Psoas muscle (tissue), 8 donors: ENCODE measurements around the gene EPN1. TPM values are rescaled to one million over a fixed set of nuclear protein-coding genes. Genes with fewer than 3 reads are reported as not detected.
A peak's percentile ranks its signal among the peaks of the same experiment; 100 is the strongest.

Experiments
- ATAC-seq, 4 donors: fragments of 200-7000 bp; cut with Tn5 transposase; one replicate each; pipeline ENCODE4 v1.9.1; 2020; ENCODE audit warnings: moderate library complexity in 3 of 4, mild to moderate bottlenecking in 2 of 4
- DNase-seq, 2 donors: peaks; one replicate each; pipeline ENCODE4 v3.0.0-alpha.2; 2020
- H3K27ac ChIP-seq: fragments of 200-600 bp; one replicate; pipeline ENCODE4 v1.8.0; 2022
- H3K27me3 ChIP-seq, 3 donors: fragments of 200-600 bp in 1 of 3; one replicate each; pipeline versions ENCODE4 v1.6.1 to v1.8.0; 2013 to 2022; ENCODE audit warnings: low read length in 2 of 3, mild to moderate bottlenecking in 2 of 3, moderate library complexity in 1 of 3; ENCODE audit not compliant: insufficient read depth in 3 of 3
- H3K36me3 ChIP-seq, 2 donors: fragments of 200-600 bp in 1 of 2; one replicate each; pipeline versions ENCODE4 v1.6.1 to v1.8.0; 2013 to 2022; ENCODE audit warnings: low read depth in 1 of 2, mild to moderate bottlenecking in 1 of 2, moderate library complexity in 1 of 2; ENCODE audit not compliant: insufficient read depth in 1 of 2
- H3K4me1 ChIP-seq: fragments of 200-600 bp; one replicate; pipeline ENCODE4 v1.8.0; 2022
- H3K4me3 ChIP-seq: fragments of 200-600 bp; one replicate; pipeline ENCODE4 v1.8.0; 2022; ENCODE audit warnings: mild to moderate bottlenecking
- H3K9me3 ChIP-seq: fragments of 200-600 bp; one replicate; pipeline ENCODE4 v1.8.0; 2022
- WGBS, 3 donors: extraction: QIAGEN DNeasy Blood & Tissue Kit; methylation state at CpG; one replicate each; pipeline versions ENCODE4 v1.1.6 to v1.1.7; 2013; 5-methylcytosine and 5-hydroxymethylcytosine counted together
- intact Hi-C, 2 donors: fragments of 100-400 bp; cut with DNase I; formaldehyde crosslinking; loops; one replicate each; pipeline versions ENCODE4 v1.11.0 to v1.14.2; 2022
- polyA plus RNA-seq, 3 donors: library from polyadenylated mRNA; stranded (reverse); fragments of 200-250 nt; gene quantifications; one replicate each; pipeline ENCODE4 v1.2.3, GENCODE V29; 2013
- total RNA-seq, 4 donors: library from RNA; stranded (reverse); fragmentation: NEBNext Ultra II Directional in 2 of 4; extraction: Animal tissue kit (Norgen Biotek cat#: 25700) in 2 of 4; gene quantifications; one replicate each; pipeline versions ENCODE4 v1.2.1 to v1.2.4, GENCODE V29; 2021 to 2023
- TF ChIP-seq, protein P1 (sequence below): fragments of 200-600 bp; IDR thresholded peaks from one replicate; pipeline ENCODE4 v1.8.0; 2022; ENCODE audit warnings: antibody characterized with exemption
- donor health status: healthy with polysubstance abuse.
- donor health status: DM: no; HTN: no; CAD: no; lungs with moderate emphysema.
- donor health status: Bipolar disorder and iron deficiency.
- donor health status: healthy.
- donor health status: DM: yes; HTN: yes; CAD: no.
- donor health status: DM: no; HTN: no; CAD: no.
- donor health status: DM: no; HTN: no; CAD: no.
- donor health status: DM: yes; HTN: yes; CAD: no.

The EPN1 gene
- total and polyA plus RNA-seq, 7 donors: 113 to 211 (median 126) TPM

DNA sequence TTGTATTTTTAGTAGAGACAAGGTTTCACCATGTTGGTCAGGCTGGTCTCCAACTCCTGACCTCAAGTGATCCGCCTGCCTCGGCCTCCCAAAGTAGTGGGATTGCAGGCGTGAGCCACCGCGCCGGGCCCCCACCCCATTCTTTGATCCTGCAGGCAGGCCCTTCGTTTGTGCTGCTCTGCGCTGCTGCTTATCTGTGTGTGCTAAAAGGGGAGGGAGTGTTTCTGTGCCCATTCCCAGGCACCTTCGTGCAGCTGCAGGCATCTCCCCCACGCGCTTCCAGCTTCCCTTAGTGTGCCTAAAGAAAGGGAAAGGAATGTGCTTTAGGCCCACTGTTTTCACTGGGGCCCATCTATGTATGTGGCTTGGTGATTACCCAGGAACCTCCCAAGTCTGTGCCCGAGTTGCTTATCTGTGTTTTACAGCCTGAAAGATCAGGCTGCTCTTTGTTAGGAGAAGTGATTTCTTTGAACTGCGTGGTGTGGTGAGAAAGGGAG is 27.2 kb downstream of the EPN1 start:
- TF ChIP-seq, protein P1, sequence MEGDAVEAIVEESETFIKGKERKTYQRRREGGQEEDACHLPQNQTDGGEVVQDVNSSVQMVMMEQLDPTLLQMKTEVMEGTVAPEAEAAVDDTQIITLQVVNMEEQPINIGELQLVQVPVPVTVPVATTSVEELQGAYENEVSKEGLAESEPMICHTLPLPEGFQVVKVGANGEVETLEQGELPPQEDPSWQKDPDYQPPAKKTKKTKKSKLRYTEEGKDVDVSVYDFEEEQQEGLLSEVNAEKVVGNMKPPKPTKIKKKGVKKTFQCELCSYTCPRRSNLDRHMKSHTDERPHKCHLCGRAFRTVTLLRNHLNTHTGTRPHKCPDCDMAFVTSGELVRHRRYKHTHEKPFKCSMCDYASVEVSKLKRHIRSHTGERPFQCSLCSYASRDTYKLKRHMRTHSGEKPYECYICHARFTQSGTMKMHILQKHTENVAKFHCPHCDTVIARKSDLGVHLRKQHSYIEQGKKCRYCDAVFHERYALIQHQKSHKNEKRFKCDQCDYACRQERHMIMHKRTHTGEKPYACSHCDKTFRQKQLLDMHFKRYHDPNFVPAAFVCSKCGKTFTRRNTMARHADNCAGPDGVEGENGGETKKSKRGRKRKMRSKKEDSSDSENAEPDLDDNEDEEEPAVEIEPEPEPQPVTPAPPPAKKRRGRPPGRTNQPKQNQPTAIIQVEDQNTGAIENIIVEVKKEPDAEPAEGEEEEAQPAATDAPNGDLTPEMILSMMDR: no peak
- intact Hi-C loops: no loop called here
- no peaks in the 10 kb centered on the region for H3K4me1 ChIP-seq
- peaks cover 0 to 38% of the 10 kb centered on the region in 2 donors for H3K36me3 ChIP-seq
- no peak overlapping the region for H3K4me3 ChIP-seq
- DNase-seq: no peak
- 85 to 90% (median 85%) methylated on average over 13 of the region's 13 CpGs for WGBS, 3 donors
- H3K27me3 ChIP-seq: no peaks in the 10 kb centered on the region
- no peak for ATAC-seq
- H3K9me3 ChIP-seq: no peaks in the 10 kb centered on the region
- no peak overlapping the region for H3K27ac ChIP-seq

DNA sequence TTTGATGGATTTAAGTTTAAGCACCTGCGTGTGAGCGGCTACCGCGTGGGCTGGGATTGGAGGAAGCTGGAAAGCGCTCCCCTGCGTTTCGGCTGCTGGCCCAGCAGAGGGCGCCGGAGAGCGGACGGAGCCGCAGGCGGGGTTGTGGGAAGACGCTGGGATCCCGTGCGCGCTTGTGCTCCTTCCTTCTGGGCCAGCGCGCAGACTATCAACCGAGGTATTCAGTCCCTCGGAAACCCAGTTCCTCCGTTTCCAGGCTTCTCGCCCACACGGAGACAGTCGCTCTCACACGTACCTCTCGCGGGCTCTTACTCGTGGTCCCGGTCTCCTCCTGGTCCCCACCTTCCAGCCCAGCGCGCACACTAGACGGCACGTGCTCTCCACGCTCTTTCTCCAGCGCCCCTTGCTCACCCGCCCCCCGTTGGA is 28.8 kb downstream of the EPN1 start:
- no peak for DNase-seq

DNA sequence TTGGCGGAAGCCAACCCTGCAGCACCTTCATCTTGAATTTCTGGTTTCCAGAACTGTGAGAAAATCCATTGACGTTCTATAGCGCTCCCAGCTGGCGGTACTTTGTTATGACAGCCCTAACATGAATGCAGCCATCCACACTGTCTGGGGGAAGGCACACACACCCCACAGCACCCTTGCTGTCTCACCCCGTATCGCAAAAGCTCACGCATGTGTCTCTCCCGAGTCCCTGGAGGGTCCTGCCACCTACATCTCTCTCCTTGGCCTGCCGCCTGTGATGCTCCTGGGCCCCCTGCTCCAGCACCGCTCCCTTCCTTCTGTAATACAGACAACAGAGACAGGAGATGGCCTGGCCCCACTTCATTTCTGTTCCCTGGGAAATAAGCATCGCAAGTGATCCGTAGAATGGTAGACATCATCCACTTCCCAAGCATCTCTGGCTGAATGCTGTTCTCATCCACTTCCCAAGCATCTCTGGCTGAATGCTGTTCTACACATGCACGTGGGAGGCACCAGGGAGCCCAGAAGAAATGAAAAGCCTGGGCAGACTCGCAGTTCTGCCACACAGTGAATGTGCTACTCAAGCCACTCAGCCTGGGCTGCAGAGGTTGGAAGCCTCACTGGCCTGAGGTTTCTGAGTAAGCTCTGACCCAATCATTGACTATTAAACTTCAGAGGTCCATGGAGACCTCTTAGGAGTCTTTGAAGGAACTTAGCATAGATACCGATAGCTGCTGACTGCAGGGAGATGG is 29.6 kb downstream of the EPN1 start:
- Histone ChIP-seq H3K4me3 (no peak overlapping the region), H3K4me1 (no peaks in the 10 kb centered on the region), H3K27ac (no peak overlapping the region), H3K36me3 (peaks cover 0 to 20% of the 10 kb centered on the region in 2 donors), H3K9me3 (no peaks in the 10 kb centered on the region), H3K27me3 (no peaks in the 10 kb centered on the region)
- 88 to 91% (median 89%) methylated on average over 15 of the region's 15 CpGs for WGBS, 3 donors
- TF ChIP-seq, protein P1: no peak
- intact Hi-C loops: no loop called here
- no peak for DNase-seq
- peak in 1 of 4 donors; percentile 23 for ATAC-seq

More for the DNA sequence above, 28.8 kb downstream of the EPN1 start:
- H3K36me3 ChIP-seq: peaks cover 0 to 24% of the 10 kb centered on the region in 2 donors
- intact Hi-C loops: no loop called here
- H3K4me1 ChIP-seq: no peaks in the 10 kb centered on the region
- 35 to 39% (median 39%) methylated on average over 38 of the region's 38 CpGs for WGBS, 3 donors
- TF ChIP-seq, protein P1: peak; percentile 68
- no peak overlapping the region for H3K4me3 ChIP-seq
- ATAC-seq: peak; percentile 37 to 80 (median 73)
- no peak overlapping the region for H3K27ac ChIP-seq
- no peaks in the 10 kb centered on the region for H3K9me3 ChIP-seq
- H3K27me3 ChIP-seq: no peaks in the 10 kb centered on the region

DNA sequence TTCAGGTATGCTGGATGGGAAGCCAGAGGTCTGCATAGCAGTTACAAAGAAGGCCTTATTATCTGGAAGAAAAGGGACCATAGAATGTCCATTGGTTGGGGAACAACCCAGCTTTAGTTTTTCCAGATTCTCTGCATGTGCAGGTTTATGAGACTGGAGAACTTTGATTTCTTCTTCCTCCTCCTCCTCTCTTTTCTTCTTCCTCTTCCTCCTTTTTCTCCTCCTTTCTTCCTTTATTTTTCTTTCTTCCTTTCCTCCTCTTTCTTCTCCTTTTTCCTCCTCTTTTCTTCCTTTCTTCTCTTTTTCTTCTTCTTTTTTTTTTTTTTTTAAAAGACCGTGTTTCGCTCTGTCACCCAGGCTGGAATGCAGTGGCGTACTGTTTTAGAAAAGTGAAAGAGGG is 30.9 kb downstream of the EPN1 start:
- H3K27me3 ChIP-seq: no peaks in the 10 kb centered on the region
- intact Hi-C loops: no loop called here
- H3K9me3 ChIP-seq: no peaks in the 10 kb centered on the region
- TF ChIP-seq, protein P1: no peak
- H3K36me3 ChIP-seq: peaks cover 0 to 7% of the 10 kb centered on the region in 2 donors
- no peak for ATAC-seq
- H3K4me3 ChIP-seq: no peak overlapping the region
- WGBS, 3 donors: 85 to 93% (median 91%) methylated on average over 3 of the region's 3 CpGs
- no peak overlapping the region for H3K27ac ChIP-seq
- H3K4me1 ChIP-seq: no peaks in the 10 kb centered on the region
- DNase-seq: no peak
